ENCODE results near the gene FAN1. TPM values are rescaled to one million over a fixed set of nuclear protein-coding genes. Genes with fewer than 3 reads are reported as not detected.

Gene FAN1
- total and polyA plus RNA-seq, 9 of the 15 experiments (the other 6 are each of a cell fraction or from before 2014, with no cell fraction given), result 1.5 to 16.8 (median 12.0) TPM

GRCh38 chr15:30906366-30906765 lies 2.7 kb downstream of the FAN1 start:
- intact Hi-C loops (cut with micrococcal nuclease) (no loop called here), in situ Hi-C loops (cut with MboI) (no loop called here)
- H3K4me2 ChIP-seq (ENCODE audit: insufficient read depth, low read length), result no peak overlapping the region
- H3K79me2 ChIP-seq (ENCODE audit: control insufficient read depth, insufficient read depth, low read length), result 0 out of 3 replicates have a peak, but pooled peaks cover 4% of the 10 kb centered on the region
- no peak overlapping the region for H3K27ac ChIP-seq (ENCODE audit: extremely low read depth, low read depth, low read length)
- ChIA-PET CTCF (ENCODE audit: low intra/inter-chr PET ratio) (no interaction called here), POLR2A (no interaction called here)
- FAIRE-seq (no peak), DNase-seq (ENCODE audit: extremely low read depth in 1 of 4, low spot score in 3 of 4) (no peak), ATAC-seq (no peak)
- H3K9ac ChIP-seq (ENCODE audit: insufficient read depth in 1 of 2, low read depth in 2 of 2, low read length in 2 of 2), result no peak overlapping the region
- H3K9me1 ChIP-seq (ENCODE audit: control insufficient read depth, insufficient read depth, low read length), result no peaks in the 10 kb centered on the region
- TF ChIP-seq HIVEP1 (CRISPR knock-in tag; IDR thresholded peaks at IDR 0.05) (no peak), EHMT2 (IDR thresholded peaks at IDR 0.05) (no peak), SRSF9 (IDR thresholded peaks at IDR 0.05; ENCODE audit: borderline replicate concordance, low read depth, low read length) (no peak), ILK (tag; IDR thresholded peaks at IDR 0.05; ENCODE audit: borderline replicate concordance, low read depth) (no peak), ARID2 (IDR thresholded peaks at IDR 0.05) (no peak), SRF (CRISPR knock-in tag; IDR thresholded peaks at IDR 0.05) (no peak), SMAD4 (CRISPR knock-in tag; conservative IDR thresholded peaks at IDR 0.05) (no peak), ZNF133 (CRISPR knock-in tag; IDR thresholded peaks at IDR 0.05) (no peak), ZNF41 (CRISPR knock-in tag; conservative IDR thresholded peaks at IDR 0.05) (no peak), EZH2 (IDR thresholded peaks at IDR 0.05; ENCODE audit: borderline replicate concordance, low read depth, low read length) (no peak), PHB2 (IDR thresholded peaks at IDR 0.05; ENCODE audit: low read depth) (no peak)
- no peaks in the 10 kb centered on the region for H4K20me1 ChIP-seq (replicated peaks; ENCODE audit: control insufficient read depth, insufficient read depth, low read length)
- 76% methylated on average over 4 of the region's 4 CpGs for WGBS (ENCODE audit: insufficient coverage, low coverage, missing lambda C conversion rate)
- peaks cover 29% of the 10 kb centered on the region; the same call in 2 of the 3 replicates for H3K36me3 ChIP-seq (ENCODE audit: control insufficient read depth, insufficient read depth, low read length)
- no TSS peak for BruUV-seq (replicated peaks)
- H3K4me3 ChIP-seq, result no peak overlapping the region
- H2AFZ ChIP-seq (ENCODE audit: low read depth, low read length), result no peak overlapping the region
- 0 out of 2 replicates have a peak, but pooled peaks cover 2% of the 10 kb centered on the region for H3K9me3 ChIP-seq (replicated peaks; ENCODE audit: control insufficient read depth, insufficient read depth, low read depth, low read length)
- H3K27me3 ChIP-seq (ENCODE audit: control insufficient read depth in 2 of 2, insufficient read depth in 2 of 2, low read length in 2 of 2), result no peaks in the 10 kb centered on the region; a peak in 1 of 5 replicates
- peaks cover 5 to 9% of the 10 kb centered on the region in 2 experiments; a peak in 3 of 5 replicates for H3K4me1 ChIP-seq (replicated peaks in 1 of 2; ENCODE audit: control insufficient read depth in 2 of 2, insufficient read depth in 2 of 2, low read length in 2 of 2)
